T1000 (cell line): ENCODE measurements around the gene IQCF5.
"Not testable (repeated sequence)": the region's sequence is repeated elsewhere in the genome, so short reads cannot be mapped to it uniquely, and the experiment has no call there.

Experiments used
- DNase-seq: peaks from one replicate; lab custom pipeline; 2025; ENCODE audit warnings: mixed read lengths; lab: John Stamatoyannopoulos, UW

The IQCF5 gene

DNA sequence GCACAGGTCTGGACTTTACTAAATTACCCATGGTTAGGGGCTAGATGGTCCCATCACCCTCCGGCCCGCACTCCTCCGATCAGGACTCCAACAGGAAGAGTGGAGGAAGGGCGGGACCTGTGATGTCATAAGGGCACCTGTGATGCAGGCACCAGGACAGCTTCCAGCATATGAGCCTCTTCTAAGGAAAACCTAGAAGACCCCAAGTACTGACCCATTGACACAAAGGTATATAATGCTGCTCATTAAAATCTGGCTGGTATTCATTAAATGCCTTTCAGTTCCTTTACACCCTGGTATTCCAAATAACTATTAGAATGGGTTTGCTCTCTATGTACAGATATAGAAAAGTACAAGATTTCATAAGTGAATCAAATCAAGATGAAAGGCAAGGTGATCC, at the start of gene IQCF5:
TSS of gene IQCF5 (minus strand) at position 101 of the 400 bp plus-strand sequence. CDS start at position 31, 70 bp downstream.
- no peak for DNase-seq

DNA sequence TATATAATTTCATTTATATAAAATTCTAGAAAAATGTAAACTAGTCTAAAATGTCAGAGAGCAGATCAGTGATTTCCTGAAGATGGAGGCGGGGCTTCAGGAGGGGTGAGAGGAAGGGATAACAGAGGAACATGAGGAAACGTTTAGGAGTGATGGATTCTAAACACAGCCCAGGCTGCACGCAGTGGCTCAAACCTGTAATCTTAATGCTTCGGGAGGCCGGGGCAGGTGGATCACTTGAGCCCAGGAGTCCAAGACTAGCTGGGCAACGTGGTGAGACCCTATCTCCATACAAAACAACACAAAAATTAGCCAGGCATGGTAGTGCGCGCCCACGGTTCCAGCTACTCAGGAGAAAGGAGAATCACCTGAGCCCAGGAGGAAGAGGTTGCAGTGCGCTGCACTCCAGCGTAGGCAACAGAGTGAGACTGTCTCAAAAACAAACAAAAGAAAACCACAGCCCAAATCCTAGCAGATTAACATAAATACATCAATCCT, 45.7 kb upstream of the IQCF5 start:
- DNase-seq, result no peak

DNA sequence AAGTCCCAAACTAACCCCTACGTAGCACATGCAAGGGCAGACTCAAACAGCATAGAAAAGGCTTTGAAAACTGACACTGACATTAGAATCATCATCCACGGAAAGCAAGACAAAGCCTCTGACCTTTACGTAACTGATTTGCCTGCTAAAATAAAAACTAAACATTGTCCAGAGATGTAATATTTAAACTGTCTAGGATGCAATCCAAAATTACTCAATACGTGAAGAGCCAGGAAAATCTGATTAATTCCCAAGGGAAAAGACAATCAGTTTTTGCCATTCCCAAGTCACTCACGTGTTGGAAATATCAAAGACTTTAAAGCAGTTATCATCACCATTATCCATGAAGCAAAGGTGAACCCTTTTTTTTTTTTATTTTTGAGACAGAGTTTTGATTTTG, 41.0 kb upstream of the IQCF5 start:
- no peak for DNase-seq

DNA sequence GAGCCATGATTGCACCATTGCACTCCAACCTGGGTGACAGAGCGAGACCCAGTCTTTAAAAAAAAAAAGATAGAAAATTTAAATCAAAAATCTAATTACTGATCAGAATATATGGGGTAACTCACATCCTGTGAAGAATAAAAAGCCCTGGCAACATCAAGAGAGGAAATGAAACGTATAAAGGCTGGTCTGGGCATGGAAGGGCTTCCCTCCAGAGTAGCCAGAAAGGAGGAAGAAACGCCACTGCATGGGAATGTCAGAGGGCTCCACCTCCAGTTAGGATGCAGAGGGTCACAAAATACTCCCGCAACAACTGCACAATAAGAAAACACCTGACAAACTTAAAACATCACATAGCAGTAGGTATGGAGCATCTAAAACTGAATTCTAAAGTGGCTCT, 32.6 kb upstream of the IQCF5 start:
- DNase-seq, result no peak

DNA sequence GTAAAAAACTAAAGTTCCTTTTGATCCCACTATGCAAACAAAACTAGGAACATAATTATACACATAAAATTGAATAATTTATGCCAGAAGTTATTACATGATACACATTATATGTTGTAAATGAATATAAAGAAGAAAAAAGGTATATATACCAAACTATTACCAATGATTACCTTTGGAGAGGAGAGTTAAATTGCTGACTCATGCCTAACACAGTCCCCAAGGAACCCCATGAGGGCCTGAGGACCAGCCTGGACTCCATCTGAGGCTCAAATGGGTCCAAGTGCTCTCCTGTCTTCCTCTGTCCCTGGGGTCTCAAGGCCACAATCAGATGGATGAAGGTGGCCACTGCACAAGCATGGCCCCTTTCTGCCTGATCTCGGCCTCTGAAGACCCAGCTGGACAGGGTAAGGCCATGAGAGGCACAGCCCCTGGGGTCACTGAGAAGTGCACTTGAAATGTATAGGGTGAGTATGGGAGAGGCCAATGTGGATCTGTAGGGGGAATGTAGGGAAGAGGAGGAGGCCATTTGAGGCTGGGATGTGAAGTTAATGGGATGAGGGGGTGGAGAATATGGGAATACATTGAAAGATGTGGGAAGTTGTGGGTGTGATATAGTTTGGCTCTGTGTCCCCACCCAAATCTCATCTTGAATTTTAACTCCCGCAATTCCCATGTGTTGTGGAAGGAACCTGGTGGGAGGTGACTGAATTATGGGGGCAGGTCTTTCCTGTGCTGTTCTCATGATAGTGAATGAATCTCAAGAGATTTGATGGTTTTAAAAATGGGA, 28.8 kb upstream of the IQCF5 start:
- no peak for DNase-seq

DNA sequence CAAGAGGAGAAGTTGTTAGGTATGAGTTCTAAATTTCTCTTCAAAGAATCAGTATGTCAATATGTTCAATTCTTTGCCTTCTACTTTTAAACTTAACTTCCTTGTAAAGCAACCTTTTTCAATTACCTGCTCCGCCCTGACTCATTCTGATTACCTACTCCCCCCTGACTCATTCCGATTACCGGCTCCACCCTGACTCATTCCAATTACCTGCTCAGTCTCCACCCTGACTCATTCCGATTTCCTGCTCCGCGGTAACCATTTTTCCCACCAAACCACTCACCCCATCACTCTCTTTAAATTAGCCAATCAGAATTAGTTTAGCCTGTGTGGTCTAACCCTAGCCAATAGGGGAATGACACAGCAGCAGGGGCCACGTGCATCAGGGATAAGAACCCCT, 27.0 kb upstream of the IQCF5 start:
- DNase-seq, result not testable (repeated sequence)

DNA sequence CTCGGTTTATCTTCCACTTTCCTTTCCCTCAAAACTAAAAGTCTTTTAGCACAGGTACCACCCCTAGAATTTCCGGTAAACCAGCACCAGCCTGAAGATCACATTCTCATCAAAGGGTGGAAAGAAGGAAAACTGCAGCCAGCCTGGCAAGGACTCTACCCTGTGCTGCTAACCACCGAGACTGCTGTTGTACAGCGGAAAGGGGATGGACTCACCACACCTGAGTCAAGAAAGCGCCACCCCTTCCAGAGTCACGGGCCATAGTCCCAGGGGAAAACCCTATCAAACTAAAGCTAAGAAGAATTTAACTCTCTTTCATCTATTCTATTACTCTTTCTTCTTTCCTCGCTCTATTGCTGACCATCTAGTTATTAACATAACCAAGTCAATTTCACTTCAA, 24.6 kb upstream of the IQCF5 start:
- not testable (repeated sequence) for DNase-seq

DNA sequence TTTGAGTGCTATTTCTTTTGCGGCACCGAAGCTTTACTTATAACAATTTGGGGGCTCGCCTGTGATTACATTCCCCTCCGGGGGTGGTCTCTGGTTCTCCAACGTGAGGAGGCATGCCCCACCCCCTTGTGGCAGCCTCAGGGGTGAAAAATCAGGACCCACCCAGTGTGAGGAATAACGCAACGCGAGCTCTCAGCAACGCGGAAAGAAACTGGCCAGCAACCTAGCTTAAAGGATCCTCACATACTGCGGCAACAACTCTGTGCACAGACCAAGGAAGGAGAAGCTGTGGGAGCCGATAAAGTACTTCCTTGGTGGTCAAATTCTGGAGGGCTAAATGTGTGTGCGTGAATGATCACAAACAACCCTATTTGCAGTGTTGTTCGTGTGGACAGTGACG, 22.0 kb upstream of the IQCF5 start:
- no peak for DNase-seq

DNA sequence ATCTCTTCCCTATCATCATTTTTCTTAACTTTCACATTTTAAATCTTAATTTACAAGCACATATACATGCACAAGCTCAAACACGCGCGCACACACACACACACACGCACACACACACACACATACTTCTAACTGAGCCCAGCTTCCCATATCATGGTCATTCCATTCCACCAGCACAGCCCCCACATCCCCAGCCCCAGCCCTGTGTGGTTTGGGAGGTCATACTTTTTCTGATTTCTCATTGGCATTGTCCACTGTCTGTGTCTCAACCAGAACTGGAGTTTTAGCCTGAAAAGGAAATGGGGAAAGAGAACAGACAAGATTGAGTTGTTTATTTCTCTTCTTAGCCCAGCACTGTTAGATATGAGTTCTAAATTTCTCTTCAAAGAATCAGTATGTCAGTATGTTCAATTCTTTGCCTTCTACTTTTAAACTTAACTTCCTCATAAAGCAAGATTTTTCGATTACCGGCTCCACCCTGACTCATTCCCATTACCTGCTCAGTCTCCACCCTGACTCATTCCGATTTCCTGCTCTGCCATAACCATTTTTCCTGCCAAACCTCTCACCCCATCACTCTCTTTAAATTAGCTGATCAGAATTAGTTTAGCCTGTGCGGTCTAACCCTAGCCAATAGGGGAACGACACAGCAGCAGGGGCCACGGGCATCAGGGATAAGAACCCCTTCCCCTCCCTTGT, 21.4 kb upstream of the IQCF5 start:
- DNase-seq, result no peak

DNA sequence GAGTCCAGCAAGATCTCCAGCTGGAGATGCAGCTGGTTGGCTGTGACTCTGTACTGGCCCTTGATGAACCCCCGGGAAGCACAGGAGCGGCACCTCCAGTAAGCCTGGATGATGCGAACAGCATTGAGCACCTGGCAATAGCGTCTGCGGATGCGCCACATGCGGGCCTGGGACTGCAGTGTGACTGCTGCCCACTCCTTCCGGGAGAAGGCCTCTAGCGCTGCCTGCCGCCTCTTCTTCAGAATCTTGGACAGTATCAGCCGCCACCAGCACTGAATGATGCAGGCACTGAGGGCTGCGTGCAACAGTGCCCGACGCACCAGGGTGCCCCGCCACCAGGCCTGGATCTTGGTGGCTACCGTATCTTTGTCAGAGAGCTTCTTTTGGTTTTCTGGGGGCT, 19.5 kb upstream of the IQCF5 start:
- DNase-seq, result no peak

DNA sequence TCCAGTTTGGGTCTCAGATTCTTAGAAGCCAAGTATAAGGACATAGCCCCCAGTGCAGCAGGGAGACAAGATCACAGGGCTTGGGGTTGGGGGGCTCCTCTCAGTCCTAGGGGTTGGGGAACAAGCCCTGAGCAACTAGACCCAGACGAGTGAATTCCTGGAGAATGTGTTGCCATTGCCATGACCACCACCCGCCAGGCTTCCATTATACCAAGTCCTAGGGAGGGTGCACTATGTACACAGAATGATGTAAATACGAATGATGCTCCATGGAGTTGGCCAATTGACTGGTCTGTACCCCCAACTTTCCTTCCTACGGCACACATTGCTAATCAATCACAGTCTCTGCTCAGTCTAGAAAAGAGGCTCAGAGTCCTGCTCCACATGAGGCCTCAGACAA, 19.0 kb upstream of the IQCF5 start:
- no peak for DNase-seq

DNA sequence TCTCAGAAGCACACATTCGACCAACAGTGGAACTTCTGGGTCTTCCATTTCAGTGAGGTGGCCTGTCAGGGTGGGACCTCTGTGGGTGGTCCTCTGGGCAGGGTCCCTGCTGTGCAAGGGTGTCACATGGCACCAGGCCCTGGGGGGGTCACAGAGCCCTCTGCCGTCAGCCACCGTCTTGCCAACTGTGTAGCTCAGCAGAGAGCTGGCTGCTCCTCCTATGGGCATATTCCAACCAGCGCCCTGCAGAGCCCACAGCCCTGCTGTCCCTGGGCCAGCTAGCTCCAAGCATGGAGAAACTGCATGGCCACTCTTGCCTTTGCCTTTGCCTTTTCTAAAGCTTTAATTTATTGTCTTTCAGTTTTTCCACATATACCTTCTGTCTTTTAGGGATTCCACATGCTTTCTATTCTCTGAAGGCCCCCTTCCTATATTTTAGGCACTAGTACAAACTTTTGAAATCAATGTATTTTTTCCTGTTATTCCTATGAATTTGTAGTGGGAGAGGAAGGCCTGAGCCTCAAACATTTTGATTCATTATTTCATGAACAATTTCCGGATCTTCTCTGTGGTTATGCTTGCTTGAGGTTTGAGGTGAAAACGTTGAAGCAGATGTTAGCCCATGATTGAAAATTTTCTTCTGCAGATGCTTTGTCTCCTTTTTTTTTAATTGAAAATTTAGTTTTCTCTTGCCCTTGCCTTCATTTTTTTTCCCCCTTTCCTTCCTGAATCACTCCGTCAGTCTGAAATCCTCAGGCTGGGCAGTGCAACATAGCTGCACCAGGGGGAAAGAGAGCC, 16.0 kb upstream of the IQCF5 start:
- no peak for DNase-seq

DNA sequence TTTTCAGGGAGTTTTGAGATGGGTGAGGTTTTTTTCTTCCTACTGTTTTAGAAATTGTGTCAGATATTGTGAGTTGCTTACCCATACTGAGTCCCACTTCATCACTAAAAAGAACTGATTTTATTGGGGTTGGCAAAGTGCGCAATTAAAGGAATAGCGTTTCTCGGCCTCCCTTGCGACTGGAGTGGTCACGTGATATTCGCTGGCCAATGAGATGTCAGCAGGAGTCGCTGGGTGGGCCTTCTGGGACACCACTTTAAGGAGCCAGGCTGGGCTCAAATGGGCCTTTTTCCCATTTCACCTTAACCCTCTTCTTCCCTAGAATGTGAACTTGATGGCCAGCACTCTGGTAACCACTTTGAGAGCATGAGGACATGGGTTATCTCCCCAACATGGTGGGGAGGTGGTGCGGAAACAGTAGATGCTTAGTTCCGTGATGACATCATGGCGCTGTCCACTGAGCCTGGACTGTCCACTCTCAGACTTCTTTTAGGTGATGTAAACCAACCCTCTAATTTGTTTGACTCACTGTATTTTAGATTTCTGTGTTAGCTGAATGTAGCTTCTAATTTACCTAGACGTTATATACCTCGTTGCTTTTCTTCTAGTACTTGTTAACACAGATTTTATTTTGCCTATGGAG, 13.2 kb upstream of the IQCF5 start:
- no peak for DNase-seq

DNA sequence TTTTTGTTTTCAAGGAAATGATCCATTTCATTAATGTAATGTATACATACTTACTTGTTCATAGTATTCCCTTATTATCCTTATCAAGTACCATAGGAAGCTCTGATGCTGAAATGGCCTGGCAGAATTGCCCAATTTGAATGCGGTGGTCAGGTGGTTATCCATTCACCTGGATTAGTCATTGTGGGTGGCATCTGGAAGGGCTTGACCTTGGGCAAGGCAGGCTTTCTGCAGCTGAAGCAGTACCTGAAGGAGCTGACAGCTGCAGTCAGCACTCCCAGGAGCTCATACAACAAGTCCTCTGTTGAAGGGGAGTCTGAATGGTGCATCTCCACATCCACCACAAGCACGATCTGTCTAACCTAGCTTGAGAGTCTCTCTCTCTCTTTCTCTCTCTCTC, 12.2 kb upstream of the IQCF5 start:
- no peak for DNase-seq

DNA sequence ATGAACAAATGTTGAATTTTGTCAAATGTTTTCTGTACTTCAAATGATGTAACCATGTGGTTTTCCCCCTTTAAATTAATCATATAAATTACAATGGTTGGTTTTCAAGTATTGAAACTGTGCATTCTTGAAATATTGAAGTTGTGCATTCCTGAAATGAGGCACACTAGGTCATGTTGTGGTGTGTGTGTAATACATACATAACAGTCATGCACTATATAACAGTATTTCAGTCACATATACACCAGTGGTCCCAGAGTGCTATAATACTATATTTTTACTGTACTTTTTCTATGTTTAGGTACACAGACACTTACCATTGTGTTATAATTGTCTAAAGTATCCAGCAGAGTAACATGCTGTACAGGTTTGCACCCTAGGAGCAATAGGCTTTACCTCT, 11.0 kb upstream of the IQCF5 start:
- no peak for DNase-seq

DNA sequence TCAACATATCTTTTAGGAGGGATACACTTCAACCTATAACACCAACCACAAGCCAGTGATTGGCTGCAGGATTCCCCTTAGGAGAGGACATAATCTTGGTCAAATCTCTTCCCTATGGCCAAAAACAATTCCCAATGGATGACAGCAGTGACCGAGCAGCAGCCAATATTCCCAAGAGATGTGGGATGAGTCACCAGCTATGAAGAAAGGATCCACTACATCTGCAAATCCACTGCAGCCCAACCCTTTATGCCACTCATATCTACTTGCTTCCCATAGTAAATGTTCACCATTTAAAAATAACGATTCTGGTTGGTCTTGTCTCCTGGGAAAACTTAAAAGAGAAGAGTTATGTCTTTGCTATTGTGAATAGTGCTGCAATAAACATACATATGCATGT, 4.5 kb upstream of the IQCF5 start:
- DNase-seq, result no peak

DNA sequence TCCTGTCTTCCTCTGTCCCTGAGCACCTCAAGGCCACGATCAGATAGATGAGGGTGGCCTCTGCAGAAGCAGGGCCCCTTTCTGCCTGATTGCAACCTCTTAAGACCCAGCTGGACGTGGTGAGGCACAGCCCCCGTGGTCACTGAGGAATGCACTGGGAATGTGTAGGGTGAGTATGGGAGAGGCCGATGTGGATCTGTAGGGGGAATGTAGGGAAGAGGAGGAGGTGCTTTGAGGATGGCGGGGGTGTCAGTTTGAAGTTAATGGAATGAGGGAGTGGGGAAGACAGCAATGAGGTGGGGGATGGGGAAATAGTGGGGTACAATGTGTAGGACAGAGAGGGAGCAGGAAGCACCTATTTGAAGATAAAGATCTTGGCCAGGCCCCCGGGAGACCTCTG, 785 bp upstream of the IQCF5 start:
- DNase-seq, result no peak

DNA sequence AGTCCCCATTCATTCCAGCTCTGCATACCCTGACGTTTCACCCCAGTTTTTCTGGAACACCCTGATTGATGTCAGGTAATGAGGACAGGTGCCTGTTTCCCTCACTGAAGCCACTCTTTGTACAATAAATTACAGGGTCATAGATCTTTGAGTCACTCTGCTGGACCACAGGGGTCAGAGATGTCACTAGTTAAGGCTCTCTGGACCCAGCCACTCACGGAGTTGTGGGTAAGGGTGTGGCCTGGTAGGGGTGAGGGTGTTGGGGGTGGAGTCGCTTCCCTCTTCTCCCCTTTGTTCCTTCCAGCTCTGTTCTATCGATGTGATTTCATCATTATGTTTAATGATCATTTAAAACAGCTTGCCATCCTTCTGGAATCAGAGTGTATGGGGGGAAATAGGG, 512 bp downstream of the IQCF5 start:
- DNase-seq, result no peak

DNA sequence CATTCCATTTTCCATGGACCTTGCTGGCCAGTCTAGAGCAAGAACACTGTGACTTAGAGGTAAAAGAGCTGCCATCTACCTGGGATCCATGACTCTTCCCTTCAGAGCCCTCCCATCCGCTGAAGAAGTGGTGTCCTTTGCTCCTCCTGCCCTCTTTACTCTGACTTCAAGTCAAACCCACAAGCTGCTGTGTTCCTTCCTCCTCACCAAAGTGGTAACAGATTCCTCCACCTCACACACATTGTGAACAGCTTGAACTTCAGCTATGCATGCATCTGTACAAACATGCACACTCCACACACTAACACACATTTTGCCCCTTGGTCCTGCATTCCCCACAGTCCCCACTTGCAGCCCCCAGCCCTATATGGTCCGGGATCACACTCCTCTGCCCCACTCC, 990 bp downstream of the IQCF5 start:
- DNase-seq, result no peak

DNA sequence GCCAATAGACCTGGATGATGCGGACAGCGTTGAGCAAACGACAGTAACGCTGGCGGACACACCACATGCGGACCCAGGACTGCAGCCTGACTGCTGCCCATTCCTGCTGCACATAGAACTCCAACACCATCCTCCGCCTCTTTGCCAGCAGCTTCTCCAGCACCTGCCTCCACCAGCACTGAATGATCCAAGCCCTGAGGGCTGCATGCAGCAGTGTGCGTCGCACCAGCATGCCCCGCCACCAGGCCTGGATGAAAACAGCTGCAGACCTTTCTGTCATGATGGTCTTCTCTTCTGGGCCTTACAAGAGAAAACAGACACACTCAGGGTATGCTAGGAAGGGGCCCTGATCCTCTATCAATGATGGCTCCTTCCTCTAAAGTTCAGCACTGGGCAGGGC, 1.5 kb downstream of the IQCF5 start:
- no peak for DNase-seq

DNA sequence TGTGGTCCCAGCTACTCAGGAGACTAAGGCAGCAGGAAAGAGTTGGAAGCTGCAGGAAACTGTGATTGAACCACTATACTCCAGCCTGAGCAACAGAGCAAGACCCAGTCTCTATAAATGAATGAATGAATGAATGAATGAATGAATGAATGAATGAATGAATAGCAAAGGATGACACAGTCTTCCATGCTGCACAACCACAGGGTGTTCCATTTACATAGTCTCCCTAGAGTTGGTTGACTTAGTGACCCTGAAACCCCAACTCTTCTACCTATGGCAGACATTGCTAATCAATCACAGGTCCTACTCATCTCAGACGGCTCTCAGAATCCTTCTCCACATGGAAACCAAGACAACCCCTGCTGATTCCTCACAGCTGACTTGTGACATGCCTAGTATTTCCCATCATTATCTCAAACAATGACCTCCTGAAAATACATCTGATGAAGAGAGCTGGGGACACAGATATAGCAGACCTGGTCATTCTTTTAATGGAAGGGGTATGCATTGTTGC, 2.1 kb downstream of the IQCF5 start:
- no peak for DNase-seq

DNA sequence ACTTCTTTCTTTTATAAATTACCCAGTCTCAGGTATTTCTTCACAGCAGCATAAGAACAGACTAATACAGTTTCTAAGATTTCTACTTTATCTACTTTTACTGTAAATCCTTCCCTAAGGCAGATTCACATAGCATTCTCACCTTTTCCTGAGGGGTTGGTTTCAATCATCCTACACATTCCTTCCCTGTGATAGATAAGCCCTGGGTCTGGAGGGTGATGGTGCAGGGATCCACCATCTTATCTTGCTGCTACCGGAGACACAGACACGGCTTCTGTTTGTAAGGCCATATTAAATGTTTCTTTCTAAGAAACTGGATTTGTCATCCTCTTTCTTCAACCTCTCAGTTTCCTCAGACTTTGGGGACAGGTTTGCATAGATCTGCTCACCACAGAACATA, 6.1 kb downstream of the IQCF5 start:
- no peak for DNase-seq
